GM18498 (cell line): ENCODE measurements around the gene SPATA16.

Experiments
- ATAC-seq: cut with Tn5 transposase; IDR thresholded peaks from one replicate; pipeline ENCODE4 v1.9.1; 2021; ENCODE audit warnings: mild to moderate bottlenecking, moderate library complexity; ENCODE audit not compliant: unreplicated experiment

The SPATA16 gene

GRCh38 chr3:172846103-172846561 lies 294.9 kb downstream of the SPATA16 start:
- peak; percentile 66 for ATAC-seq

- no peak for ATAC-seq
Observed at GRCh38 chr3:172844428-172844827, 296.6 kb downstream of the SPATA16 start.

GRCh38 chr3:172840913-172841312 lies 300.1 kb downstream of the SPATA16 start:
- ATAC-seq, result no peak

GRCh38 chr3:172840463-172840862 lies 300.6 kb downstream of the SPATA16 start:
- ATAC-seq, result no peak

- no peak for ATAC-seq
Observed at GRCh38 chr3:172839679-172840078, 301.4 kb downstream of the SPATA16 start.
